HEK293 (cell line): ENCODE measurements around the gene GPX4.

Experiments
- CTCF ChIP-seq: fragments of 450-650 bp; formaldehyde crosslinking; IDR thresholded peaks from 2 replicates; pipeline ENCODE4 v1.5.1; 2016; ENCODE audit warnings: missing biosample characterization, missing genetic modification characterization
- MEIS1 ChIP-seq: sonication (generic); formaldehyde crosslinking; IDR thresholded peaks from 2 replicates; pipeline ENCODE4 v1.8.1; 2022; ENCODE audit warnings: missing genetic modification reagents, mild to moderate bottlenecking, borderline replicate concordance
- PATZ1 ChIP-seq: fragments of 450-650 bp; formaldehyde crosslinking; IDR thresholded peaks from 2 replicates; pipeline ENCODE4 v1.5.1; 2016; ENCODE audit warnings: missing biosample characterization, missing genetic modification characterization
- REST ChIP-seq: fragments of 450-650 bp; formaldehyde crosslinking; IDR thresholded peaks from 2 replicates; pipeline ENCODE4 v1.5.1; 2016; ENCODE audit warnings: missing biosample characterization, missing genetic modification characterization
- ZBTB11 ChIP-seq: fragments of 450-650 bp; formaldehyde crosslinking; conservative IDR thresholded peaks from 2 replicates; pipeline ENCODE4 v1.5.1; 2016; ENCODE audit warnings: low read depth, missing biosample characterization, missing genetic modification characterization
- ZNF184 ChIP-seq: fragments of 450-650 bp; IDR thresholded peaks from 2 replicates; pipeline ENCODE4 v1.5.1; 2018; ENCODE audit warnings: missing biosample characterization, mild to moderate bottlenecking, missing genetic modification characterization
- ZNF416 ChIP-seq: fragments of 450-650 bp; formaldehyde crosslinking; IDR thresholded peaks from 2 replicates; pipeline ENCODE4 v1.5.1; 2016; ENCODE audit warnings: missing biosample characterization, missing genetic modification characterization
- ZNF621 ChIP-seq: fragments of 450-650 bp; formaldehyde crosslinking; IDR thresholded peaks from 2 replicates; pipeline ENCODE4 v1.5.1; 2017; ENCODE audit warnings: missing biosample characterization, missing genetic modification characterization

- TF ChIP-seq ZNF621 (tag by site-specific recombination): no peak
- no peak for TF ChIP-seq ZNF184 (tag by site-specific recombination)
- no peak for TF ChIP-seq ZBTB11 (tag by site-specific recombination)
- TF ChIP-seq CTCF (tag by site-specific recombination): no peak
- no peak for TF ChIP-seq MEIS1 (CRISPR knock-in tag)
- no peak for TF ChIP-seq ZNF416 (tag by site-specific recombination)
- no peak for TF ChIP-seq REST (tag by site-specific recombination)
- TF ChIP-seq PATZ1: no peak
Observed at GRCh38 chr19:1066748-1067340, 37.0 kb upstream of the GPX4 start, which contains the start of gene ARHGAP45.
